HG02642 (cell line): ENCODE measurements around the gene MIAT.

ENCODE experiments used
- ATAC-seq: cut with Tn5 transposase; IDR thresholded peaks from one replicate; pipeline ENCODE4 v1.9.1; 2021; ENCODE audit warnings: mild to moderate bottlenecking; ENCODE audit not compliant: unreplicated experiment, poor library complexity

MIAT gene

GRCh38 chr22:26718905-26719304 lies 61.5 kb downstream of the MIAT start:
- no peak for ATAC-seq

- no peak for ATAC-seq
Measured at GRCh38 chr22:26722159-26722558, 64.8 kb downstream of the MIAT start.

GRCh38 chr22:26724414-26724813 lies 67.0 kb downstream of the MIAT start:
- ATAC-seq, result no peak

- ATAC-seq, result no peak
Measured at GRCh38 chr22:26725012-26725676, 67.8 kb downstream of the MIAT start.
